ENCODE data around the gene CDH23. TPM values are rescaled to one million over a fixed set of nuclear protein-coding genes. Genes with fewer than 3 reads are reported as not detected.

The CDH23 gene
- total RNA-seq, 1 donor from 2014 or later: 0.29 TPM

DNA sequence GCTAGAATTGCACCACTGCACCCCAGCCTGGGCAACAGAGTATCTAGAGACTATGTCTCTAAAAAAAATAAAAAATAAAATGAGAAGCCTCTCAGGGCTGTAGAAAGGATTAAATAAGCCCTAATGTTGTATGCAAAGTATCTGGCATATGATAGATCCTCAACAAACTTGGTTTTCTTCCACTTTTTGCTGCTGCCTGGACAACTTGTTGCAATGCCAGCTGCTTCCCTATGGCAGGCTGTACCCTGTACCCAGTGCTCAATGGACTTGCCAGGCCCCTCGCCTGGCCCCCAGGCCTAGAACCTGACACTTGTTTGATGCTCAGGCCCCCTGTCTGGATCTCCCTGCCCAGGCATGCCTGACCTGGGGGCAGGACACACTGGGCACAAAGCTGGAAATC, 28.5 kb upstream of the CDH23 start:
- CTCF ChIA-PET: no interaction called here
- no peak for ATAC-seq (ENCODE audit: low read depth)
- POLR2A ChIA-PET: interaction anchor here (0.9 to 1.9 kb wide), 2 partner anchors 8 to 9 kb away, joined by 3 to 8 read pairs; no protein-coding TSS in a partner anchor
- H3K27ac Mint-ChIP-seq: no peak overlapping the region
- peaks cover 22% of the 10 kb centered on the region for H3K4me1 Mint-ChIP-seq
- TF ChIP-seq, protein P1, sequence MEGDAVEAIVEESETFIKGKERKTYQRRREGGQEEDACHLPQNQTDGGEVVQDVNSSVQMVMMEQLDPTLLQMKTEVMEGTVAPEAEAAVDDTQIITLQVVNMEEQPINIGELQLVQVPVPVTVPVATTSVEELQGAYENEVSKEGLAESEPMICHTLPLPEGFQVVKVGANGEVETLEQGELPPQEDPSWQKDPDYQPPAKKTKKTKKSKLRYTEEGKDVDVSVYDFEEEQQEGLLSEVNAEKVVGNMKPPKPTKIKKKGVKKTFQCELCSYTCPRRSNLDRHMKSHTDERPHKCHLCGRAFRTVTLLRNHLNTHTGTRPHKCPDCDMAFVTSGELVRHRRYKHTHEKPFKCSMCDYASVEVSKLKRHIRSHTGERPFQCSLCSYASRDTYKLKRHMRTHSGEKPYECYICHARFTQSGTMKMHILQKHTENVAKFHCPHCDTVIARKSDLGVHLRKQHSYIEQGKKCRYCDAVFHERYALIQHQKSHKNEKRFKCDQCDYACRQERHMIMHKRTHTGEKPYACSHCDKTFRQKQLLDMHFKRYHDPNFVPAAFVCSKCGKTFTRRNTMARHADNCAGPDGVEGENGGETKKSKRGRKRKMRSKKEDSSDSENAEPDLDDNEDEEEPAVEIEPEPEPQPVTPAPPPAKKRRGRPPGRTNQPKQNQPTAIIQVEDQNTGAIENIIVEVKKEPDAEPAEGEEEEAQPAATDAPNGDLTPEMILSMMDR (IDR thresholded peaks at IDR 0.05): no peak
- H3K4me3 Mint-ChIP-seq: no peak overlapping the region
- H3K27me3 Mint-ChIP-seq: no peaks in the 10 kb centered on the region
- intact Hi-C loops (cut with micrococcal nuclease): no loop called here
- DNase-seq: no peak
- no peaks in the 10 kb centered on the region for H3K9me3 Mint-ChIP-seq
- H3K36me3 Mint-ChIP-seq (ENCODE audit: low read depth): peaks cover 6% of the 10 kb centered on the region

DNA sequence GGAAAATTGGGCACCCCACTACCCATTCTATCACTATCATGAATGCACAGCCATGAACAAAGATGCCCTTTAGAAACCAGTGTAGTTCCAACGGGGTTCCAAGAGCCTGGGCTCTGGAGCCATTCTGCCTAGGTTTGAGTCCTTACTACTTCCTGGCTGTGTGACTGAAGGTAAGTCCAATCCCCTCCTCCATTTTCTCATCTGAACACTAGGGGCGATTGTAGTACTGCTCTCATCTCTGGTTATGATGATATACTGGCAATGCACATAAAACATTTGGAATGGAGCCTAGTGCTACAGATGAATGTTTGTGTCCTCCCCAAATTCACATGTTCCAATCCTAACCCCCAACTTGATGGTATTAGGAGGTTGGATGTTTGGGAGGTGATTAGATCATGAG, 28.1 kb upstream of the CDH23 start:
- peaks cover 6% of the 10 kb centered on the region for H3K36me3 Mint-ChIP-seq (ENCODE audit: low read depth)
- TF ChIP-seq, protein P1 (IDR thresholded peaks at IDR 0.05): no peak
- no peaks in the 10 kb centered on the region for H3K9me3 Mint-ChIP-seq
- no peaks in the 10 kb centered on the region for H3K27me3 Mint-ChIP-seq
- ChIA-PET POLR2A (interaction anchor here (1.9 kb wide), 1 partner anchor 8 kb away, joined by 8 read pairs; no protein-coding TSS in a partner anchor), CTCF (interaction anchor here (1.4 kb wide), 1 partner anchor 49 kb away, joined by 4 read pairs; the partner anchor contains the start of gene SLC29A3)
- peaks cover 27% of the 10 kb centered on the region for H3K4me1 Mint-ChIP-seq
- intact Hi-C loops (cut with micrococcal nuclease): no loop called here
- ATAC-seq (ENCODE audit: low read depth) (no peak), DNase-seq (no peak)
- no peak overlapping the region for H3K27ac Mint-ChIP-seq
- H3K4me3 Mint-ChIP-seq: no peak overlapping the region

DNA sequence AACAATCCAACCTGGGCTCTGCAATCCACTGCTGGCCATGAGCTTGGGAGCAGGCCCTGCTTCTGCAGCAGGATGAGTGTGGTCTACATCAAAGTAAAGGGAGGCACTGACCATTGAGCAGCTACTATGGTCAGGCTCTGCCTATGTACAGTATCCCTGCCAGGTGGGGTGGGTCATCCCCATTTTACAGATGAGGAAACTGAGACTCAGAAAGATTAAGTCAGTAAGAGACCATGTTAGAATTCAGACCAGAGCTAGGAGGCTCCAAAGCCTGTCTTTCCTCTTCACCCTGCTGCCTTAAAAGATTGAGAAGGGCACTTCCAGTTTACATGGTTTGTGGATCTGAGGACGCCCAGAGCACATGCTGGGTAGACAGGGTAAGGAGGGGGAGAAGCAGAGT, 27.1 kb upstream of the CDH23 start:
- H3K36me3 Mint-ChIP-seq (ENCODE audit: low read depth): peaks cover 2% of the 10 kb centered on the region
- H3K4me1 Mint-ChIP-seq: peaks cover 34% of the 10 kb centered on the region
- POLR2A ChIA-PET: interaction anchor here (0.9 kb wide), 1 partner anchor 8 kb away, joined by 5 read pairs; no protein-coding TSS in a partner anchor
- no peak overlapping the region for H3K27ac Mint-ChIP-seq
- intact Hi-C loops (cut with micrococcal nuclease): loop anchor here (5.0 to 10.0 kb wide), 2 partner anchors 325 to 468 kb away; no protein-coding TSS in a partner anchor
- TF ChIP-seq, protein P1 (IDR thresholded peaks at IDR 0.05): no peak
- CTCF ChIA-PET: interaction anchor here (1.4 kb wide), 1 partner anchor 50 kb away, joined by 4 read pairs; the partner anchor contains the start of gene SLC29A3
- no peaks in the 10 kb centered on the region for H3K27me3 Mint-ChIP-seq
- no peak overlapping the region for H3K4me3 Mint-ChIP-seq
- DNase-seq (no peak), ATAC-seq (ENCODE audit: low read depth) (no peak)
- H3K9me3 Mint-ChIP-seq: no peaks in the 10 kb centered on the region

DNA sequence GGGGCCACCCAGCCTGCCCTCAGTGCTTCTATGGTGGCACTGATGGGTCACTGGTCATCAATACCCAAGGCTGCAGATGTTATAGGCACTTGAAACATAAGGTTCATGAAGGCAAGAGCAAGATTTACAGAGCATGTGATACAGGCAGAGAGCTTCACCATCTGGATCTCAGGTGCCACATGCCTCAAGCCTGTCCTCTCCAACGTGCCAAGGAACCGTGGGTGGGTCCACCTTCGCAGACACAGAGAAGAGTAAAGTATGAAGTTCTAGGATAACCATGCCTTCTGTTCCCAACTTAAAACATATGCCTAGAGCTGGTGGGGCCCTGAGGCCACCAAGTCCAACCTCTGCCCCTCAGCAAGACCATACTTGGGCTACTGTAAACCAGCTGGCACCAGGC, 26.7 kb upstream of the CDH23 start:
- Mint-ChIP-seq H3K27ac (no peak overlapping the region), H3K4me3 (no peak overlapping the region), H3K9me3 (no peaks in the 10 kb centered on the region), H3K4me1 (peaks cover 34% of the 10 kb centered on the region), H3K36me3 (ENCODE audit: low read depth) (no peaks in the 10 kb centered on the region), H3K27me3 (no peaks in the 10 kb centered on the region)
- ATAC-seq (ENCODE audit: low read depth) (no peak), DNase-seq (no peak)
- intact Hi-C loops (cut with micrococcal nuclease): loop anchor here (5.0 to 10.0 kb wide), 2 partner anchors 325 to 467 kb away; no protein-coding TSS in a partner anchor
- TF ChIP-seq, protein P1 (IDR thresholded peaks at IDR 0.05): no peak
- CTCF ChIA-PET: interaction anchor here (1.4 kb wide), 1 partner anchor 51 kb away, joined by 4 read pairs; the partner anchor contains the start of gene SLC29A3
- POLR2A ChIA-PET: interaction anchor here (0.5 to 0.9 kb wide), 2 partner anchors 8 to 820 kb away, joined by 5 to 12 read pairs; no protein-coding TSS in a partner anchor

DNA sequence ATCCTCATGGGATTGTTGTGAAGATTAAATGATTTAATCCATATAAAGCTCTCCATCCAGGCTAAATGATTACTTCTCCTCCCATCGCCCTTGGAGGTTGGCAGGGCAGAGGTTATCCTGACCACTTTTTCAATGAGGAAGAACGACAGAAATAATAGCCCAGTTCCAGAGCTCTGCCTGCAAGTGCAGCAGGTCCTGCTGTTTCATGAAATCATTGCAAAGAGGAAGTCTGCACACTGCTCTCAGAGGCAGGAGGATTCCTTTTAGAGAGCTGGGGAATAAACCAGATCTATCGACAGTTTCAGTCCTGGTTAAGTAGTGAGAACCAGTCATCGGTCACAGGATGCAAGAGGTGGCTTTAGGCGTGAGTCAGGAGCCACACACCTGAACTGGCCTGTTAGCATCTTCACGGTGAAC, 25.0 kb upstream of the CDH23 start:
- Mint-ChIP-seq H3K4me3 (peak overlapping the region; percentile 50), H3K4me1 (peaks cover 44% of the 10 kb centered on the region), H3K27ac (peak overlapping the region; percentile 90), H3K9me3 (no peaks in the 10 kb centered on the region), H3K27me3 (no peaks in the 10 kb centered on the region), H3K36me3 (ENCODE audit: low read depth) (no peaks in the 10 kb centered on the region)
- ATAC-seq (ENCODE audit: low read depth): peak; percentile 43
- ChIA-PET CTCF (interaction anchor here (1.2 to 3.7 kb wide), 4 partner anchors 12 to 525 kb away, joined by 3 to 20 read pairs (median 10); partner anchors contain the start of gene SLC29A3), POLR2A (interaction anchor here (0.9 to 2.7 kb wide), 8 partner anchors 8 to 968 kb away, joined by 3 to 30 read pairs (median 6); partner anchors contain the start of genes EIF4EBP2, SLC29A3 and VSIR)
- intact Hi-C loops (cut with micrococcal nuclease): loop anchor here (1.0 to 10.0 kb wide), 4 partner anchors 12 to 466 kb away; partner anchors contain the start of gene CDH23
- no peak for DNase-seq
- TF ChIP-seq, protein P1 (IDR thresholded peaks at IDR 0.05): no peak

Data from activated B cell treated with CpG ODN at 0.5 μM for 24 hours (primary cell).